Suprapubic skin (tissue), 3 donors: ENCODE data around the gene GAB1.

Experiments
- CTCF ChIP-seq, 2 donors: fragments of 200-600 bp in 1 of 2; fragments of 450-650 bp in 1 of 2; sonication (generic) in 1 of 2; IDR thresholded peaks; one replicate each; pipeline ENCODE4 v1.5.1; 2016 to 2019; ENCODE audit warnings: antibody characterized with exemption in 2 of 2, mild to moderate bottlenecking in 1 of 2, moderate library complexity in 1 of 2
- POLR2A ChIP-seq, 2 donors: fragments of 450-650 bp; IDR thresholded peaks; one replicate each; pipeline ENCODE4 v1.6.1; 2017; ENCODE audit warnings: antibody characterized with exemption in 2 of 2, mild to moderate bottlenecking in 2 of 2, moderate library complexity in 2 of 2

- no peak for TF ChIP-seq CTCF (IDR thresholded peaks at IDR 0.05)
- TF ChIP-seq POLR2A (IDR thresholded peaks at IDR 0.05): no peak
These were observed 114.5 kb downstream of the GAB1 start for GRCh38 chr4:143451186-143451585.
